ENCODE measurements around the gene SPTBN5. TPM values are rescaled to one million over a fixed set of nuclear protein-coding genes. Genes with fewer than 3 reads are reported as not detected.

SPTBN5 gene
- total and polyA plus RNA-seq, 10 of the 15 experiments (the other 5 are each of a cell fraction or from before 2014, with no cell fraction given) = under 0.01 to 0.18 (median 0.04) TPM; not detected in 4

DNA sequence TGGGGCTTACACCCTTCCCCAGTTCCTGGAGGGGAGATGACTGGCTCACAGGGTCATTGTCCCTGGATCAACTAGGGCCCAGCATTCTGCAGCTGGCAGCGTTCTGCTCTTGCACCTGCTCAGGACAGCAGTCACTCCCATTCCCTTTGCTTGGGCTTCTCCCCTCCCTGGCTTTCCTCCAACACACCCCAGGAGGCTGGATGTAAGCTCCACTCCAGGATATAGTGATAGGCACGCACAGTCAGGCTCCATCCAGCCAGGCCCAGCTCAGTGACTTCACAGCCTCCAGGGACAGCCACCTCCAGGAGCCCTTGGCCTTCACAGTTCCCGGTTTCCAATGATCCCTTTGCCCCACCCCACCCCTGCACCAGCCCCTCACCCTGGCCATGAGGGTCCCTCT lies 1.9 kb downstream of the SPTBN5 start:
- Histone ChIP-seq H4K20me1 (ENCODE audit: control insufficient read depth, insufficient read depth) (no peaks in the 10 kb centered on the region), H3K27me3 (replicated peaks in 1 of 2; ENCODE audit: control insufficient read depth in 2 of 2, insufficient read depth in 2 of 2, low read length in 1 of 2) (no peaks in the 10 kb centered on the region), H3K27ac (ENCODE audit: control insufficient read depth, insufficient read depth) (no peak overlapping the region), H2AFZ (ENCODE audit: control insufficient read depth, low read depth, low read length) (no peak overlapping the region), H3K4me1 (ENCODE audit: control insufficient read depth, insufficient read depth, low read length) (peaks cover 19% of the 10 kb centered on the region), H3K4me3 (no peak overlapping the region), H3K4me2 (ENCODE audit: control insufficient read depth, insufficient read depth) (no peak overlapping the region), H3K9me3 (replicated peaks; ENCODE audit: control insufficient read depth, insufficient read depth, low read length) (no peaks in the 10 kb centered on the region), H3K9ac (ENCODE audit: control insufficient read depth, insufficient read depth, low read length) (no peak overlapping the region), H3K79me2 (ENCODE audit: control insufficient read depth, insufficient read depth, low read length) (no peaks in the 10 kb centered on the region), H3K36me3 (ENCODE audit: control insufficient read depth in 2 of 2, insufficient read depth in 2 of 2, low read length in 1 of 2) (0 out of 4 replicates have a peak, but pooled peaks cover 0 to 2% of the 10 kb centered on the region in 2 experiments)
- no peak for DNase-seq (ENCODE audit: low read depth, low spot score)
- no peak for FAIRE-seq
- no peak for ATAC-seq
- in situ Hi-C loops (cut with MboI) = no loop called here
- TF ChIP-seq POLR2AphosphoS5 (IDR thresholded peaks at IDR 0.05; ENCODE audit: low read length) (no peak), YBX1 (IDR thresholded peaks at IDR 0.05) (no peak)
- TF ChIP-seq, protein P1, sequence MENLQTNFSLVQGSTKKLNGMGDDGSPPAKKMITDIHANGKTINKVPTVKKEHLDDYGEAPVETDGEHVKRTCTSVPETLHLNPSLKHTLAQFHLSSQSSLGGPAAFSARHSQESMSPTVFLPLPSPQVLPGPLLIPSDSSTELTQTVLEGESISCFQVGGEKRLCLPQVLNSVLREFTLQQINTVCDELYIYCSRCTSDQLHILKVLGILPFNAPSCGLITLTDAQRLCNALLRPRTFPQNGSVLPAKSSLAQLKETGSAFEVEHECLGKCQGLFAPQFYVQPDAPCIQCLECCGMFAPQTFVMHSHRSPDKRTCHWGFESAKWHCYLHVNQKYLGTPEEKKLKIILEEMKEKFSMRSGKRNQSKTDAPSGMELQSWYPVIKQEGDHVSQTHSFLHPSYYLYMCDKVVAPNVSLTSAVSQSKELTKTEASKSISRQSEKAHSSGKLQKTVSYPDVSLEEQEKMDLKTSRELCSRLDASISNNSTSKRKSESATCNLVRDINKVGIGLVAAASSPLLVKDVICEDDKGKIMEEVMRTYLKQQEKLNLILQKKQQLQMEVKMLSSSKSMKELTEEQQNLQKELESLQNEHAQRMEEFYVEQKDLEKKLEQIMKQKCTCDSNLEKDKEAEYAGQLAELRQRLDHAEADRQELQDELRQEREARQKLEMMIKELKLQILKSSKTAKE (IDR thresholded peaks at IDR 0.05; ENCODE audit: low read depth, poor library complexity, severe bottlenecking) = no peak
- TF ChIP-seq, protein P2, sequence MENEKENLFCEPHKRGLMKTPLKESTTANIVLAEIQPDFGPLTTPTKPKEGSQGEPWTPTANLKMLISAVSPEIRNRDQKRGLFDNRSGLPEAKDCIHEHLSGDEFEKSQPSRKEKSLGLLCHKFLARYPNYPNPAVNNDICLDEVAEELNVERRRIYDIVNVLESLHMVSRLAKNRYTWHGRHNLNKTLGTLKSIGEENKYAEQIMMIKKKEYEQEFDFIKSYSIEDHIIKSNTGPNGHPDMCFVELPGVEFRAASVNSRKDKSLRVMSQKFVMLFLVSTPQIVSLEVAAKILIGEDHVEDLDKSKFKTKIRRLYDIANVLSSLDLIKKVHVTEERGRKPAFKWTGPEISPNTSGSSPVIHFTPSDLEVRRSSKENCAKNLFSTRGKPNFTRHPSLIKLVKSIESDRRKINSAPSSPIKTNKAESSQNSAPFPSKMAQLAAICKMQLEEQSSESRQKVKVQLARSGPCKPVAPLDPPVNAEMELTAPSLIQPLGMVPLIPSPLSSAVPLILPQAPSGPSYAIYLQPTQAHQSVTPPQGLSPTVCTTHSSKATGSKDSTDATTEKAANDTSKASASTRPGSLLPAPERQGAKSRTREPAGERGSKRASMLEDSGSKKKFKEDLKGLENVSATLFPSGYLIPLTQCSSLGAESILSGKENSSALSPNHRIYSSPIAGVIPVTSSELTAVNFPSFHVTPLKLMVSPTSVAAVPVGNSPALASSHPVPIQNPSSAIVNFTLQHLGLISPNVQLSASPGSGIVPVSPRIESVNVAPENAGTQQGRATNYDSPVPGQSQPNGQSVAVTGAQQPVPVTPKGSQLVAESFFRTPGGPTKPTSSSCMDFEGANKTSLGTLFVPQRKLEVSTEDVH (IDR thresholded peaks at IDR 0.05; ENCODE audit: low read depth, partially characterized antibody) = no peak
- BruUV-seq (replicated peaks) = no TSS peak
- ChIA-PET SMC1A (ENCODE audit: uncharacterized antibody, unreplicated experiment) (interaction anchor here (0.9 kb wide), 1 partner anchor 82 kb away, joined by 5 read pairs; no protein-coding TSS in a partner anchor), POLR2A (interaction anchor here (1.2 to 1.4 kb wide), 2 partner anchors 13 to 81 kb away, joined by 3 to 4 read pairs; partner anchors contain the start of gene EHD4), CTCF (interaction anchor here (2.3 kb wide), 1 partner anchor 13 kb away, joined by 8 read pairs; no protein-coding TSS in a partner anchor), RAD21 (ENCODE audit: unreplicated experiment) (interaction anchor here (1.6 kb wide), 1 partner anchor 13 kb away, joined by 4 read pairs; no protein-coding TSS in a partner anchor)
- WGBS (ENCODE audit: insufficient coverage, insufficient replicate concordance, low lambda C conversion rate, missing lambda C conversion rate) = 72% methylated on average over 3 of the region's 3 CpGs
- intact Hi-C loops (cut with micrococcal nuclease; ENCODE audit: unreplicated experiment) = no loop called here

Data from GM12878 (cell line).